K562 (cell line): ENCODE data around the gene PPIE. TPM values are rescaled to one million over a fixed set of nuclear protein-coding genes. Genes with fewer than 3 reads are reported as not detected.

Experiments
- ATAC-seq: fragments of 200-7000 bp; cut with Tn5 transposase; 3 replicates; pipeline ENCODE4 v1.9.1; 2020; ENCODE audit warnings: moderate library complexity
- BruUV-seq: library from RNA; stranded (reverse); fragments of 400-500 nt; replicated peaks from 2 replicates; lab custom pipeline; 2021; lab: Mats Ljungman, UMichigan
- CTCF ChIA-PET: fragments of 300-600 bp; formaldehyde crosslinking; extraction: SDS; loops from one replicate; lab custom pipeline; 2021; ENCODE audit warnings: low intra/inter-chr PET ratio; lab: Yijun Ruan, JAX
- POLR2A ChIA-PET: fragments of 300-600, 350-650 bp; sonication (Branson Sonifier 250); formaldehyde crosslinking; extraction: SDS; loops from one replicate; lab custom pipeline; 2021; ENCODE audit warnings: antibody characterized with exemption, inconsistent platforms; lab: Yijun Ruan, JAX
- DNase-seq, 4 experiments: peaks; one replicate each; pipeline versions ENCODE4 v3.0.0 to v3.0.0-alpha.2; 2011 to 2018; ENCODE audit warnings: low spot score in 3 of 4, mixed read lengths in 3 of 4; ENCODE audit errors: extremely low read depth in 1 of 4
- FAIRE-seq: peaks from 2 replicates; lab custom pipeline; 2011; peaks lifted over from hg19 to GRCh38; lab: Jason Lieb, UNC
- H2AFZ ChIP-seq: 2 replicates; pipeline ENCODE4 v1.6.0; 2011; ENCODE audit warnings: low read depth, low read length, control low read depth, inconsistent platforms
- H3K27ac ChIP-seq: fragments of 200-600 bp; 3 replicates; pipeline ENCODE4 v1.8.0; 2011; ENCODE audit warnings: low read depth, mild to moderate bottlenecking, control low read depth, inconsistent platforms, low read length, moderate library complexity, mixed read lengths; ENCODE audit errors: extremely low read depth
- H3K27me3 ChIP-seq, 2 experiments: fragments of 300-600 bp in 1 of 2; 2 replicates in 1 of 2; 3 replicates in 1 of 2; pipeline versions ENCODE4 v1.6.0 to v1.8.0; 2011; ENCODE audit warnings: inconsistent platforms in 2 of 2, low read length in 2 of 2, mild to moderate bottlenecking in 1 of 2, mixed read lengths in 1 of 2, moderate library complexity in 1 of 2; ENCODE audit not compliant: control insufficient read depth in 2 of 2, insufficient read depth in 2 of 2
- H3K36me3 ChIP-seq: fragments of 300-600 bp; 3 replicates; pipeline ENCODE4 v1.8.0; 2011; ENCODE audit warnings: mild to moderate bottlenecking, low read length, inconsistent platforms; ENCODE audit not compliant: control insufficient read depth, insufficient read depth
- H3K4me1 ChIP-seq, 2 experiments: fragments of 200-600 bp in 1 of 2; replicated peaks in 1 of 2; 2 replicates in 1 of 2; 3 replicates in 1 of 2; pipeline versions ENCODE4 v1.5.1 to v1.8.0; 2011; ENCODE audit warnings: inconsistent platforms in 2 of 2, low read length in 2 of 2, mild to moderate bottlenecking in 1 of 2, mixed read lengths in 1 of 2, moderate library complexity in 1 of 2; ENCODE audit not compliant: control insufficient read depth in 2 of 2, insufficient read depth in 2 of 2
- H3K4me2 ChIP-seq: 2 replicates; pipeline ENCODE4 v1.6.1; 2011; ENCODE audit warnings: low read length, control low read depth, inconsistent platforms, mixed read lengths; ENCODE audit not compliant: insufficient read depth
- H3K4me3 ChIP-seq: fragments of 200-600 bp; sonication (generic), shearing (Covaris generic); 2 replicates; pipeline ENCODE4 v1.5.1; 2016; ENCODE audit warnings: control low read depth, inconsistent platforms
- H3K79me2 ChIP-seq: fragments of 200-600 bp; 3 replicates; pipeline ENCODE4 v1.8.0; 2011; ENCODE audit warnings: low read length, inconsistent platforms; ENCODE audit not compliant: control insufficient read depth, insufficient read depth
- H3K9ac ChIP-seq, 2 experiments: 2 replicates each; pipeline versions ENCODE4 v1.6.0 to v1.6.1; 2011; ENCODE audit warnings: low read depth in 2 of 2, low read length in 2 of 2, control low read depth in 1 of 2, inconsistent platforms in 1 of 2, mild to moderate bottlenecking in 1 of 2, mixed read lengths in 1 of 2; ENCODE audit not compliant: insufficient read depth in 1 of 2
- H3K9me1 ChIP-seq: one replicate; pipeline ENCODE4 v1.6.0; 2011; ENCODE audit warnings: inconsistent platforms, mild to moderate bottlenecking, low read length, moderate library complexity; ENCODE audit not compliant: control insufficient read depth, insufficient read depth
- H3K9me3 ChIP-seq: replicated peaks from 2 replicates; pipeline ENCODE4 v1.5.1; 2011; ENCODE audit warnings: low read depth, low read length, inconsistent platforms; ENCODE audit not compliant: control insufficient read depth, insufficient read depth
- H4K20me1 ChIP-seq: replicated peaks from 2 replicates; pipeline ENCODE4 v1.6.1; 2011; ENCODE audit warnings: low read length, inconsistent platforms, mixed read lengths; ENCODE audit not compliant: control insufficient read depth, insufficient read depth
- BRCA1 ChIP-seq, 2 experiments: fragments of 450-650 bp in 1 of 2; sonication (generic) in 1 of 2; formaldehyde crosslinking in 1 of 2; IDR thresholded peaks; 2 replicates each; pipeline versions ENCODE4 v1.5.0 to v1.6.1; 2017 to 2020; ENCODE audit warnings: mild to moderate bottlenecking in 1 of 2, missing genetic modification reagents in 1 of 2
- CSDE1 ChIP-seq, 2 experiments: fragments of 450-650 bp; IDR thresholded peaks; 2 replicates each; pipeline ENCODE4 v1.6.1; 2016; ENCODE audit warnings: mild to moderate bottlenecking in 1 of 2
- ELF4 ChIP-seq: fragments of 450-650 bp; formaldehyde crosslinking; IDR thresholded peaks from 2 replicates; pipeline ENCODE4 v1.4.0; 2022; ENCODE audit warnings: missing genetic modification characterization
- FOXJ2 ChIP-seq: fragments of 200-800 bp; sonication (Bioruptor generic); IDR thresholded peaks from 2 replicates; pipeline ENCODE4 v1.6.1; 2016; ENCODE audit warnings: missing genetic modification characterization, missing compliant biosample characterization
- NR2F6 ChIP-seq: fragments of 450-650 bp; formaldehyde crosslinking; IDR thresholded peaks from 2 replicates; pipeline ENCODE4 v1.4.0; 2020; ENCODE audit warnings: mild to moderate bottlenecking
- POLR2G ChIP-seq: fragments of 200-400 bp; formaldehyde crosslinking; IDR thresholded peaks from 2 replicates; pipeline ENCODE4 v1.6.1; 2017; ENCODE audit warnings: low read depth, mild to moderate bottlenecking, antibody characterized with exemption, low read length, moderate library complexity
- RBFOX2 ChIP-seq: fragments of 200-400 bp; formaldehyde crosslinking; IDR thresholded peaks from 2 replicates; pipeline ENCODE4 v1.6.1; 2017; ENCODE audit warnings: low read depth, mild to moderate bottlenecking, low read length, moderate library complexity
- SRSF3 ChIP-seq: fragments of 200-400 bp; formaldehyde crosslinking; IDR thresholded peaks from 2 replicates; pipeline ENCODE4 v1.6.1; 2016; ENCODE audit warnings: mild to moderate bottlenecking, low read length, moderate library complexity; ENCODE audit not compliant: insufficient read depth
- TAL1 ChIP-seq: fragments of 450-650 bp; IDR thresholded peaks from 2 replicates; pipeline ENCODE4 v1.6.1; 2016; ENCODE audit warnings: mild to moderate bottlenecking
- TEAD4 ChIP-seq, 2 experiments: sonication (generic) in 1 of 2; formaldehyde crosslinking in 1 of 2; IDR thresholded peaks; 2 replicates each; pipeline versions ENCODE4 v1.6.1 to v1.8.0; 2012 to 2022; ENCODE audit warnings: borderline replicate concordance in 1 of 2, inconsistent platforms in 1 of 2, low read length in 1 of 2, mild to moderate bottlenecking in 1 of 2, missing genetic modification reagents in 1 of 2
- ZKSCAN3 ChIP-seq: fragments of 250-450 bp; sonication (Bioruptor Pico); IDR thresholded peaks from 2 replicates; pipeline ENCODE4 v1.4.0; 2020
- ZKSCAN8 ChIP-seq: fragments of 200-800 bp; sonication (Bioruptor generic); IDR thresholded peaks from 2 replicates; pipeline ENCODE4 v1.6.1; 2016; ENCODE audit warnings: missing genetic modification characterization, missing compliant biosample characterization
- ZNF57 ChIP-seq: fragments of 450-650 bp; formaldehyde crosslinking; IDR thresholded peaks from 2 replicates; pipeline ENCODE4 v1.4.0; 2020; ENCODE audit warnings: mild to moderate bottlenecking, moderate library complexity
- WGBS: fragments of 100-300 bp; shearing (Covaris generic); methylation state at CpG from one replicate; pipeline ENCODE4 v1.1.6; 2016; ENCODE audit warnings: low coverage, mixed read lengths; ENCODE audit not compliant: insufficient coverage; ENCODE audit errors: missing lambda C conversion rate; 5-methylcytosine and 5-hydroxymethylcytosine counted together
- in situ Hi-C: fragments of 300-500 bp; cut with MboI; formaldehyde crosslinking; loops from 4 replicates; pipeline ENCODE4 v1.15.0; 2018; ENCODE audit warnings: inconsistent platforms, mixed read lengths
- intact Hi-C: fragments of 100-400 bp; cut with micrococcal nuclease; formaldehyde crosslinking; loops from 2 replicates; pipeline ENCODE4 v1.14.2; 2022
- polyA plus RNA-seq, 8 experiments: library from polyadenylated mRNA; depleted of rRNA in 4 of 8; stranded (reverse) in 5 of 8; unstranded in 3 of 8; fragments of >200 nt; fragmentation: Nextera tagmentation in 2 of 8; fragmentation: Illumina TruSeq in 1 of 8; extraction: Ambion mirVana in 2 of 8; extraction: Trizol in 1 of 8; gene quantifications; 2 replicates each; pipeline versions ENCODE4 v1.2.1 to v1.2.3, GENCODE V29; 2011 to 2014; ENCODE audit warnings: inconsistent platforms in 1 of 8, missing spikeins in 1 of 8
- total RNA-seq, 7 experiments: library from RNA; depleted of rRNA in 6 of 7; stranded (reverse); fragments of >200 nt in 6 of 7; fragmentation: Illumina TruSeq in 2 of 7; extraction: Trizol in 2 of 7; gene quantifications; 2 replicates each; pipeline versions ENCODE4 v1.2.1 to v1.2.3, GENCODE V29; 2011 to 2021; ENCODE audit warnings: low replicate concordance in 1 of 7

PPIE gene
- total and polyA plus RNA-seq, 9 of the 15 experiments (the other 6 are each of a cell fraction or from before 2014, with no cell fraction given): 75.4 to 444 (median 131) TPM

DNA sequence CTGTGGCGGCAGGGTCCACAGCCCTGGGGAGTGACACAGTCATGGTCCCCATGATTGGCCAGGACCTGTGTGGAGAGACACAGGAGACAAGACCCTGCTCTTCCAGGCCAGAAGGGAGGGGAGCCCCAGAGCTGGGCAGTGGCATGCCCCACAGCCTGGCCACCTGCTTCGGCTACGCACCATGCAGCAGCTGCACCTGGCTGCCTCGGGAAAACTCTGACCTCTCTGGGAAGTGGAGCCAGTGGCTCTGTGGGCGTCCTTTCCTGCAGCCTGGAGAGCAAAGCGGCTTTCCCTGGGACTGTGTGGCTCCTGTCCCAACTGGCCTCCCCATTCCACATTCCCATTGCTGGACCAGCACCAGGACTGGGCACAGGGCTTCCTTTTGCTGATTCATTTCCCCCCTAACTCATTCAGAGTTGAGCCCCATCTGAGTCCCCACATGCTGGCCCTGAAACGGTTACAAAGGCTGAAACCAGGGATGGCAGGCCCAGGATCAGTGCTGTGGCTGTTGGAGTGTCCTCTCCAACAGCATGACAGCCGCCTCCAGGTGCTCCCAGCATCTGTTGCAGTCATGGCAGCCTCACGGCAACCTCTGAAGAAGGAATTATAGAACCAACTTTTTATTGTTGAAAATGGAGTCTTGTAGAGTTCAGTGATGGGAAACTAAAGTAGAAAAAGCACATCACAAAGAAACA is 17.4 kb downstream of the PPIE start:
- H3K4me3 ChIP-seq: no peak overlapping the region
- H3K27me3 ChIP-seq: no peaks in the 10 kb centered on the region
- no peaks in the 10 kb centered on the region for H3K79me2 ChIP-seq
- H3K4me1 ChIP-seq: peaks cover 3 to 7% of the 10 kb centered on the region in 2 experiments; a peak in 2 of 5 replicates
- CTCF ChIA-PET: interaction anchor here (0.5 kb wide), 1 partner anchor 137 kb away, joined by 3 read pairs; no protein-coding TSS in a partner anchor
- H3K9ac ChIP-seq: no peak overlapping the region
- in situ Hi-C loops: no loop called here
- H3K9me3 ChIP-seq: no peaks in the 10 kb centered on the region
- peaks cover 73% of the 10 kb centered on the region for H3K36me3 ChIP-seq
- no peak for DNase-seq
- TF ChIP-seq POLR2G: peak; percentile 41; the same call in 1 of the 2 replicates
- peak; percentile 36; the same call in 1 of the 2 replicates for TF ChIP-seq RBFOX2
- no peak for TF ChIP-seq CSDE1 (IDR thresholded peaks at IDR 0.05)
- TF ChIP-seq, all 486 proteins: peak for 2
- WGBS: 88% methylated on average over 9 of the region's 9 CpGs
- Histone ChIP-seq H4K20me1 (no peaks in the 10 kb centered on the region; the same call in 1 of the 2 replicates), H3K27ac (no peak overlapping the region), H3K4me2 (no peak overlapping the region), H3K9me1 (no peaks in the 10 kb centered on the region), H2AFZ (no peak overlapping the region)
- BruUV-seq: no TSS peak
- ATAC-seq: no peak
- FAIRE-seq: no peak
- POLR2A ChIA-PET: interaction anchor here (0.6 to 1.8 kb wide), 3 partner anchors 15 to 235 kb away, joined by 3 to 7 read pairs (median 4); no protein-coding TSS in a partner anchor
- intact Hi-C loops: no loop called here

DNA sequence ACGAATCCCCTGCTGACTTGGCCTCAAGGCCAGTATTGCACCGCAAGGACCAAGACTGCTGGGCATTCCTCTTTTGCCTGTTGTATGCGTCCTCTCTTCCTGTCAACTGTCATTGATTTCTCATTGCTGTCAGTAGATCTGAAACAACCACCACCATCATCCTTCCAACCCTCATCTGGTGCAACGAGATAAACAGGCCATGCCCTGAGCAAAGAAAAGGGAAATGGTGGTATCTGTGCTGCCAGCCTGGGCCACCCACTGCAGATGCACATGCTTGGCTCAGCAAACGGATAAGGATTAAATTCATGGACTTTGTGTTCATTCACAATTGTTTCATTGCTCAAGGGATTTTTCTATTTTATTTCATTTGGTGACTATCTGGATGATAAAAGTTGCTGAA is 18.8 kb downstream of the PPIE start:
- H3K4me2 ChIP-seq: no peak overlapping the region
- no peaks in the 10 kb centered on the region for H3K27me3 ChIP-seq
- ATAC-seq (no peak), FAIRE-seq (no peak), DNase-seq (peak in 1 of 4 experiments; percentile 20)
- no peaks in the 10 kb centered on the region for H3K9me1 ChIP-seq
- in situ Hi-C loops (no loop called here), intact Hi-C loops (no loop called here)
- POLR2A ChIA-PET: no interaction called here
- H3K9me3 ChIP-seq: no peaks in the 10 kb centered on the region
- CTCF ChIA-PET: no interaction called here
- H4K20me1 ChIP-seq: no peaks in the 10 kb centered on the region; the same call in 1 of the 2 replicates
- WGBS: 43% methylated on average over 5 of the region's 5 CpGs
- peaks cover 3 to 16% of the 10 kb centered on the region in 2 experiments; a peak in 2 of 5 replicates for H3K4me1 ChIP-seq
- no peak overlapping the region for H3K9ac ChIP-seq
- no peaks in the 10 kb centered on the region for H3K79me2 ChIP-seq
- no TSS peak for BruUV-seq
- peaks cover 59% of the 10 kb centered on the region; the same call in 2 of the 3 replicates for H3K36me3 ChIP-seq
- no peak overlapping the region for H2AFZ ChIP-seq
- no peak overlapping the region for H3K27ac ChIP-seq
- H3K4me3 ChIP-seq: no peak overlapping the region
- TF ChIP-seq ELF4 (CRISPR knock-in tag) (no peak), BRCA1 (IDR thresholded peaks at IDR 0.05) (no peak), BRCA1 (CRISPR knock-in tag; IDR thresholded peaks at IDR 0.05) (no peak), TAL1 (peak; percentile 52), ZNF57 (CRISPR knock-in tag) (no peak), FOXJ2 (no peak), ZKSCAN8 (CRISPR knock-in tag) (peak; percentile 35; the same call in 1 of the 2 replicates), TEAD4 (IDR thresholded peaks at IDR 0.05; ENCODE audit: low read length) (peak; percentile 33; the same call in 1 of the 2 replicates), TEAD4 (CRISPR knock-in tag; IDR thresholded peaks at IDR 0.05; ENCODE audit: borderline replicate concordance) (no peak), NR2F6 (CRISPR knock-in tag) (no peak), SRSF3 (no peak), ZKSCAN3 (CRISPR knock-in tag) (no peak)
